CD4-positive, alpha-beta T cell (primary cell): ENCODE results near the gene MEAK7. TPM values are rescaled to one million over a fixed set of nuclear protein-coding genes. Genes with fewer than 3 reads are reported as not detected.

Experiments
- ATAC-seq: fragments of 200-7000 bp; cut with Tn5 transposase; one replicate; pipeline ENCODE4 v1.10.0; 2022; ENCODE audit warnings: mild to moderate bottlenecking; ENCODE audit not compliant: poor library complexity
- CTCF ChIA-PET: fragments of 350-600 bp; sonication (Branson Sonifier 250); formaldehyde crosslinking; loops from one replicate; lab custom pipeline; 2021; ENCODE audit warnings: antibody characterized with exemption, inconsistent platforms; lab: Charles Lee
- POLR2A ChIA-PET: fragments of 350-600 bp; sonication (Branson Sonifier 250); formaldehyde crosslinking; loops from one replicate; lab custom pipeline; 2021; ENCODE audit warnings: antibody characterized with exemption, inconsistent platforms; lab: Charles Lee
- DNase-seq, 14 experiments: peaks; one replicate each; pipeline ENCODE4 v3.0.0-alpha.2; 2013 to 2020; ENCODE audit warnings: mixed read lengths in 2 of 14
- H3K27ac ChIP-seq, 2 donors: one replicate each; pipeline versions ENCODE4 v1.5.1 to v1.7.0; 2013; ENCODE audit warnings: low read length in 2 of 2, low read depth in 1 of 2, mild to moderate bottlenecking in 1 of 2
- H3K27me3 ChIP-seq, 2 experiments: 1 replicate in 1 of 2; 2 replicates in 1 of 2; pipeline versions ENCODE4 v1.6.1 to v1.7.0; 2013; ENCODE audit warnings: low read length in 2 of 2, control low read depth in 1 of 2, mild to moderate bottlenecking in 1 of 2, moderate library complexity in 1 of 2; ENCODE audit not compliant: insufficient read depth in 2 of 2, control insufficient read depth in 1 of 2
- H3K36me3 ChIP-seq: one replicate; pipeline ENCODE4 v1.6.1; 2013; ENCODE audit warnings: low read length, control low read depth; ENCODE audit not compliant: insufficient read depth
- H3K4me1 ChIP-seq: one replicate; pipeline ENCODE4 v1.6.1; 2013; ENCODE audit warnings: low read length, control low read depth; ENCODE audit not compliant: insufficient read depth
- H3K4me3 ChIP-seq: one replicate; pipeline ENCODE4 v1.5.1; 2013; ENCODE audit warnings: mild to moderate bottlenecking, low read length, moderate library complexity
- H3K9me3 ChIP-seq, 2 experiments: 1 replicate in 1 of 2; 2 replicates in 1 of 2; pipeline versions ENCODE4 v1.6.1 to v1.7.0; 2013; ENCODE audit warnings: low read length in 2 of 2, mild to moderate bottlenecking in 2 of 2, control low read depth in 1 of 2, moderate library complexity in 1 of 2; ENCODE audit not compliant: control insufficient read depth in 1 of 2, insufficient read depth in 1 of 2
- H3K27ac Mint-ChIP-seq: one replicate; pipeline ENCODE4 v1.8.0; 2020; ENCODE audit warnings: mixed read lengths
- H3K27me3 Mint-ChIP-seq: one replicate; pipeline ENCODE4 v1.8.0; 2021; ENCODE audit warnings: mixed read lengths
- H3K36me3 Mint-ChIP-seq: one replicate; pipeline ENCODE4 v1.8.0; 2021; ENCODE audit warnings: low read depth, mixed read lengths
- H3K4me1 Mint-ChIP-seq: one replicate; pipeline ENCODE4 v1.8.0; 2021; ENCODE audit warnings: low read depth, mixed read lengths
- H3K4me3 Mint-ChIP-seq: one replicate; pipeline ENCODE4 v1.8.0; 2020; ENCODE audit warnings: mild to moderate bottlenecking, mixed read lengths
- H3K9me3 Mint-ChIP-seq: one replicate; pipeline ENCODE4 v1.8.0; 2020; ENCODE audit warnings: mixed read lengths
- CTCF ChIP-seq: fragments of 200-600 bp; IDR thresholded peaks from one replicate; pipeline ENCODE4 v1.8.0; 2022; ENCODE audit warnings: antibody characterized with exemption, mild to moderate bottlenecking
- intact Hi-C, 2 experiments: fragments of 100-400 bp; cut with DNase I in 1 of 2; cut with micrococcal nuclease in 1 of 2; formaldehyde crosslinking; loops; one replicate each; pipeline versions ENCODE4 v1.15.1 to v1.9.0; 2023 to 2025; cut with DNase I, micrococcal nuclease
- total RNA-seq, 174 experiments: library from RNA in 2 of 174; stranded (reverse) in 2 of 174; gene quantifications; one replicate each; pipeline ENCODE4 v1.2.3 and lab custom pipeline; 2021 to 2026

MEAK7 gene
- total RNA-seq, 2 experiments from 2014 or later: 1.9 to 3.7 TPM

GRCh38 chr16:84463221-84463620 lies 41.2 kb downstream of the MEAK7 start:
- H3K27me3 Mint-ChIP-seq: no peaks in the 10 kb centered on the region
- peaks cover 35% of the 10 kb centered on the region for H3K36me3 Mint-ChIP-seq
- Histone ChIP-seq H3K4me3 (no peak overlapping the region), H3K4me1 (no peaks in the 10 kb centered on the region), H3K36me3 (peaks cover 10% of the 10 kb centered on the region), H3K27ac (no peak overlapping the region), H3K9me3 (peaks cover 11% of the 10 kb centered on the region in 2 experiments), H3K27me3 (no peaks in the 10 kb centered on the region)
- DNase-seq (peak in 1 of 14 experiments; percentile 21), ATAC-seq (no peak)
- H3K4me1 Mint-ChIP-seq: no peaks in the 10 kb centered on the region
- no peak overlapping the region for H3K4me3 Mint-ChIP-seq
- intact Hi-C loops: no loop called here
- H3K9me3 Mint-ChIP-seq: peaks cover 12% of the 10 kb centered on the region
- TF ChIP-seq CTCF: no peak
- no peak overlapping the region for H3K27ac Mint-ChIP-seq
- ChIA-PET CTCF (no interaction called here), POLR2A (no interaction called here)

GRCh38 chr16:84462296-84463210 lies 41.9 kb downstream of the MEAK7 start:
- H3K4me1 Mint-ChIP-seq: no peaks in the 10 kb centered on the region

More at GRCh38 chr16:84462296-84463210, 41.9 kb downstream of the MEAK7 start:
- Histone ChIP-seq H3K4me3 (no peak overlapping the region), H3K27ac (no peak overlapping the region), H3K36me3 (peaks cover 8% of the 10 kb centered on the region), H3K27me3 (no peaks in the 10 kb centered on the region), H3K4me1 (no peaks in the 10 kb centered on the region), H3K9me3 (peaks cover 6 to 11% of the 10 kb centered on the region in 2 experiments)
- Mint-ChIP-seq H3K9me3 (peaks cover 7% of the 10 kb centered on the region), H3K27ac (no peak overlapping the region), H3K27me3 (no peaks in the 10 kb centered on the region), H3K36me3 (peaks cover 28% of the 10 kb centered on the region), H3K4me3 (no peak overlapping the region)
- intact Hi-C loops: no loop called here
- peak in 1 of 14 experiments; percentile 20 for DNase-seq
- POLR2A ChIA-PET: no interaction called here
- ATAC-seq: no peak
- no peak for TF ChIP-seq CTCF
- CTCF ChIA-PET: no interaction called here
